ENCODE data around the gene FKBP5. TPM values are rescaled to one million over a fixed set of nuclear protein-coding genes. Genes with fewer than 3 reads are reported as not detected.

Gene FKBP5
- total RNA-seq, 1 donor from 2014 or later: 246 TPM

- Histone ChIP-seq H3K9me3 (no peaks in the 10 kb centered on the region), H3K27me3 (no peaks in the 10 kb centered on the region), H3K4me1 (peaks cover 42% of the 10 kb centered on the region), H3K36me3 (no peaks in the 10 kb centered on the region), H3K27ac (peak overlapping the region; percentile 74), H3K4me3 (no peak overlapping the region)
- no peak for DNase-seq (ENCODE audit: extremely low spot score in 2 of 2)
- no peak for TF ChIP-seq CTCF (IDR thresholded peaks at IDR 0.05)
- no peak for TF ChIP-seq POLR2A (IDR thresholded peaks at IDR 0.05)
- no peak for TF ChIP-seq POLR2AphosphoS5 (IDR thresholded peaks at IDR 0.05; ENCODE audit: insufficient read depth in 1 of 2, low read depth in 1 of 2)
- intact Hi-C loops (cut with DNase I): no loop called here
These were observed 29.0 kb upstream of the FKBP5 start for GRCh38 chr6:35717449-35718374.

- intact Hi-C loops (cut with DNase I): no loop called here
- TF ChIP-seq POLR2AphosphoS5 (IDR thresholded peaks at IDR 0.05; ENCODE audit: insufficient read depth in 1 of 2, low read depth in 1 of 2) (no peak), POLR2A (IDR thresholded peaks at IDR 0.05) (no peak), CTCF (IDR thresholded peaks at IDR 0.05) (no peak)
- Histone ChIP-seq H3K4me1 (peaks cover 35% of the 10 kb centered on the region), H3K4me3 (no peak overlapping the region), H3K27ac (no peak overlapping the region), H3K9me3 (no peaks in the 10 kb centered on the region), H3K36me3 (no peaks in the 10 kb centered on the region), H3K27me3 (no peaks in the 10 kb centered on the region)
- DNase-seq (ENCODE audit: extremely low spot score in 2 of 2): no peak
These were observed 28.1 kb upstream of the FKBP5 start for GRCh38 chr6:35716798-35717197.

GRCh38 chr6:35713006-35713767 is 24.5 kb upstream of the FKBP5 start:
- no peak overlapping the region for H3K27ac ChIP-seq
- H3K9me3 ChIP-seq: no peaks in the 10 kb centered on the region
- H3K36me3 ChIP-seq: no peaks in the 10 kb centered on the region
- no peak for TF ChIP-seq CTCF (IDR thresholded peaks at IDR 0.05)
- TF ChIP-seq POLR2AphosphoS5 (IDR thresholded peaks at IDR 0.05; ENCODE audit: insufficient read depth in 1 of 2, low read depth in 1 of 2): no peak
- TF ChIP-seq POLR2A (IDR thresholded peaks at IDR 0.05): no peak
- no peak for DNase-seq (ENCODE audit: extremely low spot score in 2 of 2)
- intact Hi-C loops (cut with DNase I): no loop called here
- H3K4me1 ChIP-seq: peaks cover 4% of the 10 kb centered on the region
- H3K27me3 ChIP-seq: no peaks in the 10 kb centered on the region
- no peak overlapping the region for H3K4me3 ChIP-seq

- Histone ChIP-seq H3K27me3 (no peaks in the 10 kb centered on the region), H3K36me3 (no peaks in the 10 kb centered on the region), H3K4me3 (no peak overlapping the region), H3K27ac (no peak overlapping the region), H3K4me1 (no peaks in the 10 kb centered on the region), H3K9me3 (no peaks in the 10 kb centered on the region)
- TF ChIP-seq POLR2AphosphoS5 (IDR thresholded peaks at IDR 0.05; ENCODE audit: insufficient read depth in 1 of 2, low read depth in 1 of 2): no peak
- TF ChIP-seq CTCF (IDR thresholded peaks at IDR 0.05): no peak
- TF ChIP-seq POLR2A (IDR thresholded peaks at IDR 0.05): no peak
- no peak for DNase-seq (ENCODE audit: extremely low spot score in 2 of 2)
- intact Hi-C loops (cut with DNase I): no loop called here
These were observed 23.0 kb upstream of the FKBP5 start for GRCh38 chr6:35711731-35712130.
